ENCODE results near the gene NSG1.

NSG1 gene

DNA sequence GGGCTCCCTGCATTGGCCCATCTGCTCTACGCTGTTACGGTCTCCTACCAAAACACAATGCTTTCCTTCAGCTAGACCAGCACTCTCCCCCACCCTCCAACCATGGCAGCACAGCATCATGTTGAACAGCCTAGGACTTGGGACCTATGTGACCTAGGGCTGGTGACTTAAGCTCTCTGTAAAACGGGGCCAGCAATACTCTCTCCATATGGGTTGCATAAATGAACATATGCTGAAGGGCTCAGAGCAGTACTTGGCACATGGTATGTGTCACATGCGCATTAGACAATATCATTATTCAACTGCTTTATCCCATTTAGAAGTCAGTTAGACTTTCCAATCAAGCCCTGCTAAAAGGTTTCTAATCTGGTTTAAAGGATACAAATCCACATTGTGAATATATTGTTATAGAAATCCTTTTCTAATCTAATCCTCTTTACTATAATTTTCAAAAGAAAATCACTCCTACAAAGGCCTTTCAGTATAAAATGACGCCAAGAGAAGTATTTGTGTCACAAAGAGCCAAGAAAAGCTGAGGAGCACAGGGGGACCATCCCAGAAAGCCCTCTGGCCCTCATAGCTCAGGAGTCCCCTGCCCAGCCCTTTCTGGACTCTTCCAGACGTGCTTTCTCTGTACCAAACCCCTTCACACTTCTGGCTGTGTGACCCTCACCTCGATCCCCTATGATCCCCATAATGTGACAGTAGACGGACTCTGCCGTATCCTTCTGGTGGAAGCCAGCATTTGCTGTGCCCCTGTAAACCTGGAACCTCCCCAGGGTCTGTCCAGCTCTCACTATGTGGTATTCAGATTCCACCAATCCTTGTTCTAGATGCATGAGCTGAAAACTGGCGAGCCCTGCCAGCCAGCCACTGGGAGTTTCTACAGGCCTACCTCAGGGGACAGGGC, 42.3 kb downstream of the NSG1 start:
- no peak for DNase-seq (ENCODE audit: low read depth in 1 of 2, low spot score in 1 of 2)

DNA sequence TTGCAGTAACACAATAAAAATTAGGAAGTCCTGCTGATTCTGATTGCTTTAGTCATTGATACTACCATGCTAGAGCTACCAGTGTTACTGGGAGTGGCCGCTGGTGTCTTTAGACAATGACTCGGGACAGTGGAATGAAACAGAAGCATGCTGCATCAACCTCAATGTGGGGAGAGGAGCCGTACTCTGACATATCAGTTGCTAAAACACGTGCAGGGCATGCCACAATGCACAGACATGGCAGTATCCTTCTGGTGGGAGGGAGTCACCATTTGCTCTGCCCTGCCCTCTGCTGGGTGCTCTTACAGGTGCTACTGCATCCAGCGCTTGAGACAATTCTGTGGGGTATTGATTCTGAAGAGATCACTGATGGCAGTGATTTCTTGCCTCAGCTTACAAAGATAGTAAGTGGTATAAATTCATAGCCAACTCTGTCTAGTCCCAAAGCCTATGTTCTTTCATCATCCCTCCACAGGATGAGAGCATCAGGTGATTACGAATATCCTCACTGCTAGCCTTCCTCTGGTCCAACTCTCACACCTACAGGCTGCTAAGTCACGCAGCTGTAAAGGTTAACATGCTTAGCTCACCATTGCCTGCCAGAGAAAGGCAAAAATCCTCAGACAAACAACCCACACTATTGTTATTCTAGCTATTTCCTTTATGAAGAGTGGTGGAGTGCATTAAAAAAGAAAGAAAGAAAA, 43.7 kb downstream of the NSG1 start:
- DNase-seq (ENCODE audit: low read depth in 1 of 2, low spot score in 1 of 2): peak in 1 of 2 donors; percentile 13

DNA sequence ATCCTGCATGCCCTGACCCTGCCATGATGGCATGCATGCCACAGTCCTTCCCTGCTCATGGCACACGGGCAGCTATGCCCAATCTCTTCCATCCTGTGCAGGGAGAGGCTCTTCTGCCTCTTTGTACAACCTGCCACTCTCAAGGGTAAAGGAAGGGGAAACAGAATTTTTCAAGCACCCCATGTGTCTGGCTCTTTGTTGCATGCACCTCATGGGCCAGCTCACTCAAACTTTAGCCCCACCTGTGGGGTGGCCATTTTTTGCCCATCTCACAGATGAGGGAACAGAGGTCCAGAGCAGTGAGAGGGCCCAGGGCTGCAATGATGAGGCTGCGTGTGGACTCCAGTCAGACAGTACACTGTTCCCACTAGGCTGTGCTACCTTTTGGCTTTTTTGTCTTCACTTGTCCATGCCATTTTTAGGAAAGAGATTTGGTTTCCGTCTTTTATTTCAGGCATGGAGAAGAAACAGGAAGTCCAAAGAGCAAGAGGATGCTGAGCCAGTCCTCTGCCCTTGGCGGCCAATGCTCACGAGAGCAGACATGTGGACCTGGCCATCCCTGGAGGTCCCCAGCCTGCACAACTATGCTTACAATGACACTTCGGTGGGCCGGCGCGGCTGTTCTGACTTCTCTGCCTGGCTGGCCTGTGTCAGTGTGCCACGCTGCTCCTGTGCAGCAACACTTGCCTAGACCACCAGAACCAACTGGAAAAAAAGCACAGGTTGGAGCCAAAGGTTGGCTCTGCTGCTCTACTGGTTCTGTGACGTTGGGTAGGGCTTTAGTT, 45.6 kb downstream of the NSG1 start:
- no peak for DNase-seq (ENCODE audit: low read depth in 1 of 2, low spot score in 1 of 2)

DNA sequence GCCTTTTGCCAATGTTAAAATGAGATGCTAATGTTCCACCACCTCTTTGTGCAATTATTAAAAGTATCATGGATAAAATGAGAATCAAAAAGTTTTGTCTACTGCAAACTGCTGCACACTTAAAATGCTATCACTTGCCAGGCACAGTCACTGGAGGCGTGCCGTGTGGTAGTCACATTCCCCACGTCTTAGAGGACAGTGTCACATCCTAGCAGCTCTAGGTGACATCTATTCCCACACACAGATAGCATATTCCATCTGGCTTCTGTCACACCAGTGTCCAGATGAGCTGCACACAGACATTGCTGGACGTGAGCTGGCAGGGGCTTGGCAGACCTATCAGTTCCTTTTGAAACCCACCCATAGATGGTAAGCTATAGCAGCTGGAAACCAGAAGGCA, 47.0 kb downstream of the NSG1 start:
- no peak for DNase-seq (ENCODE audit: low read depth in 1 of 2, low spot score in 1 of 2)

DNA sequence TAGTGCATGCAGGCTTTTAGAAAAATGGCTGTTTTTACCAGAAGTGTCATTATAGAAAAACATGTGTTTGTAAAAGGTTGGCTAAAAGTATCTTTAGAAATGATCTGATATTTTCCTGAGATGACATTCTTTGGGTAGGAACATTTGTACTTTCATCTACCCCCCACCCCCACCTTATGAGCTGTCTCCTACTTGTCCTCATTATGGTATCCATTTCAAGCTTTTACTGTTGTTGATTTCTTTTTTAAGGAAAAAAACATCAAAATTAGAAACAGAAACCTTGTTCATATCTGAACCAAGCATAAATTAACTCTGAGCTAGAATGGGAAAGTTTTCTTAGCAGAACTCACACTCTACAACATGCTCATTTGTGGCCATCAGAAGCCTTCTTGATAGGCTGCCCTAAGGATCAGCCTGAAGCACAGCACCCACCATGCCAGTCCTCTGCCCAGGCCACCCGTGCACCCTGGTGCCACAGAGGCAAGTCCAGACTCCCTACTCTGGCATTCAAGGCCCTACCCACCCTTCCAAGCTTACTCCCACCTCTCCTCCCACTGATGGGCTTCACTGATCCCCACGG, 49.4 kb downstream of the NSG1 start:
- no peak for DNase-seq (ENCODE audit: low read depth in 1 of 2, low spot score in 1 of 2)

DNA sequence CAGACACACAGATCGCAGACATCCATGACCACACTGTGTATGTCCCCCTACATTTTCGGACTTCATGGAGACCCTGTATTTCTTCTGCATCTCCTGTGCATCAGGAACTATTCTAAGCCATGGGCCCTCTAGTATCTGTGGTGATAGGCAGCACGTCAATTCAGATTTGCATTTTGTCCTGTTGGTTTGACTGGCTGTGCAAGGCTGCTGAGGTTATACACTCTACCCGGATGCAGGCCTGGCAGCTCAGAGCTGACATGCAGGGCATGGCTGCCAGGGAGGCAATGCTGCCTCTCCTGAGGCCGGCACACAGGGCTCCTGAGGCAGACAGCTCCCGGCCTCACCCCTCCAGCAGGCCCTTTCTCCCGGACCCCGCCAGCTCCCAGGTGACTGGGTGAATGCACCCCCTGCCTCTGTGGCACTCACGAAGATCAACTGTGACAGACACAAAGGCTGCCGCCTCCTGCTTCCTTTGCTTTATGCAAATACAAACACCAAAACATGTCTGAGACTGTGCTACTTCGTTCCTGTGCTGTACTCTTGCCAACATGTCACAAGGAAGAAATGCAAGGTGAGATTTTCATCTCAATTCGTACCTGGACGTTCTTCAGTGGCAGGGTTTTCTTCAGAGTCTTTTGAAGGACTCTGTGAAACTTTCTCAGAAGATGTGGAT, 51.0 kb downstream of the NSG1 start:
- DNase-seq (ENCODE audit: low read depth in 1 of 2, low spot score in 1 of 2): no peak

DNA sequence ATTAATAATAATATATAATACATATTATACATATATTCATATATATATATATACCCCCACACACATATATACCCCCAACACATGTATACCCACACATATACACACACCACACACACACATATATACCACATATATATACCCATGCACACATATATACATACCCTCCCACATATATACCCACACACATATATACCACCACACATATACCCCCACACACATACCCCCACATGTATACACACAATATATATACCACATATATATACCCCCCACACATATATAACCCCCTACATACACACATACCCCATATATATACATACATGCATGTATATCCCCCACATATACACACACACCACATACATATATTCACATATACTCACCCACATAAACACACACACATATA, 52.0 kb downstream of the NSG1 start:
- DNase-seq (ENCODE audit: low read depth in 1 of 2, low spot score in 1 of 2): no peak

DNA sequence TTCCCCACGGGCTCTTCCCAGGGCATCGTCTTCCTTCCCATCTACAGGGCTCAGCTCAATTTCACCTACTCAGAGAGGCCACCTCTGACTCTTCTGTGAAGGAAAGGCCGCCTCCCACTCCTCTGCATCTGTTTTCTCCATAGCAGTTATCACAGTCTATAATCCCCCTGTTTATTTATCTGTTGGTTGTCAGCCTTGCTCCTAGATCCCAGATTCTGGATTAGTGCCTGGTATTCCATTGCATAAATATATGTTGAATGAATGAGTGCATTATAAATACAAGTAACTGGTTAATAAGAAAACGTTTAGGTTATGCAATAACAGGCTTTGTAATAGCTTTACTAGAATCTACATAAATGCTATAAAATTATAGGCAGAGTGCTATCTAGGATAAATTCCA, 52.9 kb downstream of the NSG1 start:
- no peak for DNase-seq (ENCODE audit: low read depth in 1 of 2, low spot score in 1 of 2)

DNA sequence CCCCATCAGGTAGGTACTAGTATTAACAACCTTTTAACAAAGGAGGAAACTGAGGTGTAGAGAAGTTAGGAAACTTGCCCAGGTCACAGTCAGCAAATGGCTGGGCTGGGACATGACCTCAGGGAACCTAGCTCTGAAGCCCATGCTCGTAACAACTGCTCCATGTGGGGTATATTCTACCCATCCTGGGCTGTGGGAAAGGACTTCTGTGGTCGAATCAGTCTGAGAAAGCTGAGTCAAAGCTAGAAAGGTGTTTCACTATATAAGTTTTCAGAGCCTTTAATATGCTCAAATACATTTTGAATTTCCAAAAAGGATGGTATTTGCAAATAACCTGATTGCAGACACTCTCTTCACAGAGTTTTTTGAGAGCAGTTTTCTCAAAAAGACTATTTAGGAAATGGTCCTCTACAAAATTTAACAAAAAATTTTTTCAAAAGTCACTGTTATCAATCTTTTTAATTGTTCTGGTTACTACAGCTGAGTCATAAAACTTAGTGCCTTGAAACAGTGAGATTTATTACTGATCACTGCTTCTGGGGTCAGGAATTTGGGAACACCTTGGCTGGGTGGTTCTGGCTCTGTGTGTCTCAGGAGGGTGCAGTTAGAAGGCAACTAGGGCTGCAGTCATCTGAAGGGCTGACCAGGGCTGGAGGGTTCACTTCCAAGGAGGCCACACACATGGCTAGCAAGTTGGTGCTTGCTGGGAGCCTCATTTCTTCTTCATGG, 53.6 kb downstream of the NSG1 start:
- DNase-seq (ENCODE audit: low read depth in 1 of 2, low spot score in 1 of 2): no peak

DNA sequence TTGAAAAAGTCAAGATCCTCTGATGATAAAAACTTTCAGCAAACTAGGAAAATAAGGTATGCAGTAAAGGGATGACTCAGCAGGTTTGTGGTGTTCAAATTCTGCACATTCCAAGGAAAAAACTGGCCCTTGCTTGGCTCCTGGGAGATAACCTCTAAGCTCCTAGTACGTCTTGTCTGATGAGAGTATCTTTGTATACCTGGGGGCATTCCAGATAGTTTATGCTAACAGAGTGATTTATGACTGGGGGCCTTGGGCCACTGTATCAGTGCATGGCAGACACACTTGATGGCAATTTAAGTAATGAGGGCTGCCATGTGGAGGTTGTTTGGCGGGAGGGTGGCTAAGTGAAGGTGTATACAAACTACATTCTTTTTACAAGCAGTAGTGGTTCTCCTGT, 56.9 kb downstream of the NSG1 start:
- no peak for DNase-seq (ENCODE audit: low read depth in 1 of 2, low spot score in 1 of 2)

DNA sequence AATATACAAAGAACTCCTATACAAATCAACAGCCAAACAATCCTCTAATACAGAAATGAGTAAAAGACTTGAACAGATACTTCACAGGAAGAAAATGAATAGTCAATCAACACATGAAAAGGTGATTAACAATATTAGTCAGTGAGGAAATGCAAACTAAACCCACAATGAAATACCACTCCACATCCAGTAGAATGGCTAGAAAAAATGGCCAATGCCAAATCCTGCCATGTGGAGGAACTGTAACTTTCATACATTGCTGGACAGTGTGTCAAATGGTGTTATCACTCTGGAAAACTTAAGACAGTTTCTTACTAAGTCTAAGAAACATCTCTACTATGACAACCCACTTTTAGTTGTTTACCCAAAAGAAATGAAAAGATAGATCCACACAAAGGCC, 59.5 kb downstream of the NSG1 start:
- DNase-seq (ENCODE audit: low read depth in 1 of 2, low spot score in 1 of 2): no peak

DNA sequence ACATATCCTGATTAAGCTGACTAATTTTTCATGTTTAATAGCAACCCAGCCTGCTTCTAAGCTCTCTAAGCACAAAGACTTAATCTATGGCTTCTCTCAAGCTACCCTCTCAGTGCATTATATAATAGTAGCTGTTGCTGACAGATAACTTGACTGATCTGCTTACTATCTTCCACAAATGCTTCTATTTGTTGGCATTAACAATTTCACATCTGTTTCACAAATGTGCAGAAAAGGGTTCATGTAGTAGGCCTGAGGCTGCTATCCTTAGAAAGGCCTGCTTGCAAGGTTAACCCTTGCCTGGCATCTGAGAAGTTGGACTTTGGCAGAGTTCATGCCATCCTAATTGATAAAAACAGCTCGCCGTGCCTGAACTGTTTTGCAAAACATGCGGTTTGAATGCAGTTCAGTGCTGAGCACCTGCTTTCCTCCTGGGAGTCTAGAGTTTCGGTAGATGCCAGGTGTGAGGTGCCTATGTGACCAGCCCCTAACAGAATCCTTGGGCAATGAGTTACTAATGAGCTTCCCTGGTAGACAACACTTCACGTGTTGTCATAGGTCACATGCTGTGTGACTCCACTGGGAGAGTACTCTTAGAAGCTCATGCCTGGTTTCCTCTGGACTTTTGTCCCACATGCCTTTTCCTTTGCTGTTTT, 68.4 kb downstream of the NSG1 start:
- no peak for DNase-seq (ENCODE audit: low read depth in 1 of 2, low spot score in 1 of 2)

DNA sequence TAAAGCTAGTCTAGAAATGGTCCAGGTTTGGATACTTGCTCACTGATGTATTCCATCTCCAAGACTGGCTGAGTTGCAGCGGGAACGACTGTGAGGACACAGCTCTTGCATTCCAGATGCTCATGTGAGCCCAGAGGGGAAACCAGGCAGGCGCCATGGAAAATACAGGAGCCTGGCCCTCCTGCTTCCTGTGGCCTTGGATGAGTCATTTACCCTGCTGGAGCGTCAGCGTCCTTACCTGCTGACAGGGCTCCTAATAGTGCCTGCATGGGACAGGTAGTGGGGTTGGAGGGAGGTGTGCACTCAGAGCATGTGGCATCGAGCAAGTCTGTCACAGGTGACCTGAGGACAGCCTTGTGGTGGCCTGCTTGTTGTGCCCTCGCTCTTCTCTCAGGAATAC, 69.4 kb downstream of the NSG1 start:
- DNase-seq (ENCODE audit: low read depth in 1 of 2, low spot score in 1 of 2): no peak

DNA sequence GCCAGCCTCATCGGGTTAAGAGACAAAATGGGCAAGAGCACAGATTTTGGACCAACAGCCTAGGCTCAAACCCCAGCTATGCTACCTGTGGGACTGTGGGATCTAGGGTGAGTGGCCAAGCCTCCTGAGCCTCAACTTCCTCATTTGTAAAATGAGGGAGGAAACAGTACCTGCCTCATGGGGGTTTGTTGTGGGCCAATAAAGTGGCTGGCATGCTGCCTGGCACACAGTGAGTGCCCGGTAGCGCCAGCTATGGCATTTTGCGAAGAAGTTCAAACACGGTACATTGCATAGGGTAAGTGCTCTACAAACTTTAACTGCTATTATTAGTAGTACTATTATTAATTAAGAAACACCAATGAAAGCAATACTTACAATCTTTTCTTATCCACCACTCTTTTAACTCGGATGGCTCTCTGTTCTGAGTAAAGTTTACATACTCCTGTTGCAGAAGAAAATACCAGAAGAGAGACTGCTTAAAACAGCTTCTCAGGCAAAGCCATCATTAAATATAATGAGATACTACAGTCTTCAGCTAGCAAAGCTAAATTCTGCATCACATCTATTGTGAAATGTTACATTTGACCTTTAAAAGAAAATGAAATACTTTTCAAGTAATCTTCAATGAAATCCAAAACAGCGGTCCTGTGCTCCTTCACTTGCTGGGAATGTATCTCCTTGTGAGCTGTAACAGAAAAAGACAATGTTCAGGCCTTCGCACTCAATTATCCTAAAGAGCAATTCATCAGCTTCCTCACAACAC, 70.1 kb downstream of the NSG1 start:
- no peak for DNase-seq (ENCODE audit: low read depth in 1 of 2, low spot score in 1 of 2)

DNA sequence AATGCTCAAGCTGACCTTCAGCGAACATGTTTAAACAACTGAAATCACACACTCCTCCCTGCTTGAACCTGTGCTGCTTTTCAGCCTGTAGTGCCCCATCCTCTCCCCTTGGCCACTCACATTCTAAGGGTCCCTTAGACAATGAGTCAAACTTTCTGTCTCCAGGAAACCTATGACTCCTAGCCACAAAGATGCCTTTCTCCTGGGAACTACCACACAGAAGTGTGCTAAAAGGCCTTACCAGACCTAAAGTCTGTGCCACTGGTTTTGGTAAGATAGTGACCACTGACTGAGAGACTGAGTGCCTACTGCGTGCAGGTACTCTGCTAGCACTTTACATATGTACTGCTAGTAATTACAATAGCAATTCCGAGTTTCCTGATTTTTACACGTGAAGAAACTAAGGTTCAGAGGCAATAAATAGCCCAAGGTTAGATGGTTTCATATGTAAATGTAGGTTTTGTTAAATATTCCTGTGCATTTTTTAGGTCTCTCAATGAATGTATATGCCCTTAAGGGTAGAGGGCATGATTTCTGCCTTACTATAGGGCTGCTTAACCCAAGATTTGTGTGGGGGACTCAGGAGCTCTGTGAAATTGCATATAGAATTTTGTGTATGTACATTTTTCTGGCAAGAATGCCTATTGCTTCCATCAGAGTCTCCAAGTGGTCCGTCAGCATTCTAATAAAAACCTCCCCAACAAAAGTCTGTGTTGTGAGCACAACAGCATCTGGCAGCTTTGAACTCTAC, 71.1 kb downstream of the NSG1 start:
- DNase-seq (ENCODE audit: low read depth in 1 of 2, low spot score in 1 of 2): no peak

DNA sequence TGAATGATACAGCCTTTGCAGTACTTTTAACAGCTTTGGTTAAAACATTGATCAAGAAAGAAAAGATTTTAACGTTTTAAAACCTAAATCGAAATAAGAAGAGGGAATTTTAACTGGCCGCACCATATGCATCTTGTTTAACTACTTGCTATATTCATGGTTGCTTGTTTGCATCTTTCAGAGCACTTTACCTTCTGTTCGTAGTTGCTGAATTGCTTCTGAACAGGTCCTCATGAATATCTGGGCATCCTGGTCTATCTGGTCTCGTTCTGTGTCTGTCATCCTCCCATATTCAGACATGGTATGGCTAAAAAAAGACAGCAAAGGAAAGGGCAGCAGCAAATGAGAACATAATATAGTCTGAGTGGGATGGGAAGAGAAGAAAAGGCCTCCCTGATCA, 72.3 kb downstream of the NSG1 start:
- DNase-seq (ENCODE audit: low read depth in 1 of 2, low spot score in 1 of 2): no peak

DNA sequence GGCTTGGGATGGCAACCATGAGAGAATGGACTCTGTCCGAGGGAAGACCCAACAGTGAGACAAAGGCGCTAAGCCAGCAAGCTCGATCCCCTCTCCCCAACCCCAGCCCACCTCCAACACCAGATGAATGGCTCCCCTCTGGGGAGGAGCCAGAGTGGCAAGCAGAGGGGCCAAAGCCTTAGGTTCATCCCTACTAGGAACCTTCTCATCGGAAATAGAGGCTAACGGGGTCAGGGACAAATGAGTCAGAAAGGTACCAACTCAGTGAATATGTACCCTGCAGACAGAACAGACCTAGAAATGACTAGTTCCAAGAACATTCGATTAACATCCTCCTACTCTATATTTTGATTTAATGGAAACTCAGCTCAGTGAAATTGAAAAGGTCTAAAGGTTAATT, 73.9 kb downstream of the NSG1 start:
- DNase-seq (ENCODE audit: low read depth in 1 of 2, low spot score in 1 of 2): no peak

DNA sequence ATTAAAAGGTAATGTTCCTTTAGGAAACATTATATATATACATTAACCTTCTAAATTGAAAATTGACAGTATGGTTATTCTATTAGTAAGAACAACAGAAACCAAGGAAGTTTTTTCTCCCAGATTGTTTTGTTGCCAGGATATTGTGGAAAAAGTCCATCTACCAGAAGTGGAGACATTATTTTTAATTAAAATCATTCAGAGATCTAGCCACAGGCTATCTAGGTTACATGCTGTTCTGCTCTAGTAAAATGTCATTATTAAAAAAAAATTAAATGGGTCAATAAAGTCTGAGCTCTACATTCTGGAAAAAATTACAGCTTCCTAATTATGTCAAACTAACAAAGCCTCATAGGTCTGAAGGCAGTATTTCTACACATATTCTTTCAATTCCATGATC, 74.3 kb downstream of the NSG1 start:
- no peak for DNase-seq (ENCODE audit: low read depth in 1 of 2, low spot score in 1 of 2)

Measured in activated CD4-positive, alpha-beta T cell treated with anti-CD3 and anti-CD28 coated beads, Interleukin-2, amount 50 U/mL, for 24 hours (primary cell).